Smooth muscle cell of trachea (primary cell): ENCODE data around the gene LDHAL6B. TPM values are rescaled to one million over a fixed set of nuclear protein-coding genes. Genes with fewer than 3 reads are reported as not detected.

Experiments used
- total RNA-seq: library from RNA; depleted of rRNA; stranded (reverse); fragments of >200 nt; gene quantifications from 2 replicates; pipeline ENCODE4 v1.2.1, GENCODE V29; 2014

Gene LDHAL6B
- not detected in 2 replicates for total RNA-seq

GRCh38 chr15:59206623-59207183 lies at the start of gene LDHAL6B:
LDHAL6B (plus strand) TSS chr15:59206843; CDS start chr15:59206941, 98 bp downstream.

Other genes with a start within 250 kb of the LDHAL6B start
- 19.4 and 20.7 TPM in 2 replicates for gene RNF111, start 219.2 kb upstream of the LDHAL6B start, total RNA-seq
- 5.1 and 71.3 TPM in 2 replicates for gene CCNB2, start 101.7 kb upstream of the LDHAL6B start, total RNA-seq
- 82.2 and 107 TPM in 2 replicates for gene MYO1E, start 166.0 kb downstream of the LDHAL6B start, total RNA-seq
- gene FAM81A, start 231.3 kb downstream of the LDHAL6B start, total RNA-seq: 0.29 and 0.33 TPM in 2 replicates